HG02610 (cell line): ENCODE results near the gene PLA2G4F.

Source experiments
- ATAC-seq: cut with Tn5 transposase; IDR thresholded peaks from one replicate; pipeline ENCODE4 v1.9.1; 2021; ENCODE audit warnings: mild to moderate bottlenecking, moderate library complexity; ENCODE audit not compliant: unreplicated experiment

The PLA2G4F gene

GRCh38 chr15:42149493-42150218 is 6.8 kb downstream of the PLA2G4F start:
- ATAC-seq, result no peak

GRCh38 chr15:42148808-42149492 is 7.5 kb downstream of the PLA2G4F start:
- no peak for ATAC-seq

GRCh38 chr15:42147431-42147735 is 9.1 kb downstream of the PLA2G4F start:
- no peak for ATAC-seq

- ATAC-seq, result no peak
Measured at GRCh38 chr15:42146551-42147430, 9.6 kb downstream of the PLA2G4F start.

GRCh38 chr15:42145546-42146455 is 10.6 kb downstream of the PLA2G4F start:
- no peak for ATAC-seq

GRCh38 chr15:42144841-42145375 is 11.5 kb downstream of the PLA2G4F start:
- ATAC-seq, result no peak

GRCh38 chr15:42143866-42144625 is 12.4 kb downstream of the PLA2G4F start:
- no peak for ATAC-seq

- ATAC-seq, result no peak
Measured at GRCh38 chr15:42143356-42143755, 13.1 kb downstream of the PLA2G4F start.

GRCh38 chr15:42141795-42142667 is 14.4 kb downstream of the PLA2G4F start:
- ATAC-seq, result no peak

- no peak for ATAC-seq
Measured at GRCh38 chr15:42141246-42141645, 15.2 kb downstream of the PLA2G4F start.

- no peak for ATAC-seq
Measured at GRCh38 chr15:42140383-42141070, 15.9 kb downstream of the PLA2G4F start.

- ATAC-seq, result no peak
Measured at GRCh38 chr15:42139596-42139995, 16.8 kb downstream of the PLA2G4F start.

GRCh38 chr15:42138968-42139386 is 17.5 kb downstream of the PLA2G4F start:
- no peak for ATAC-seq

- no peak for ATAC-seq
Measured at GRCh38 chr15:42138411-42138810, 18.0 kb downstream of the PLA2G4F start.

- ATAC-seq, result no peak
Measured at GRCh38 chr15:42137461-42138261, 18.8 kb downstream of the PLA2G4F start.

GRCh38 chr15:42136513-42136912 is 19.9 kb downstream of the PLA2G4F start:
- no peak for ATAC-seq

- no peak for ATAC-seq
Measured at GRCh38 chr15:42135351-42135750, 21.1 kb downstream of the PLA2G4F start.
